GM21786 (cell line): ENCODE data around the gene STXBP1.
"Not testable (repeated sequence)": the region's sequence is repeated elsewhere in the genome, so short reads cannot be mapped to it uniquely, and the experiment has no call there.

Experiments
- ATAC-seq: cut with Tn5 transposase; IDR thresholded peaks from one replicate; pipeline ENCODE4 v1.9.1; 2021; ENCODE audit not compliant: unreplicated experiment

The STXBP1 gene

DNA sequence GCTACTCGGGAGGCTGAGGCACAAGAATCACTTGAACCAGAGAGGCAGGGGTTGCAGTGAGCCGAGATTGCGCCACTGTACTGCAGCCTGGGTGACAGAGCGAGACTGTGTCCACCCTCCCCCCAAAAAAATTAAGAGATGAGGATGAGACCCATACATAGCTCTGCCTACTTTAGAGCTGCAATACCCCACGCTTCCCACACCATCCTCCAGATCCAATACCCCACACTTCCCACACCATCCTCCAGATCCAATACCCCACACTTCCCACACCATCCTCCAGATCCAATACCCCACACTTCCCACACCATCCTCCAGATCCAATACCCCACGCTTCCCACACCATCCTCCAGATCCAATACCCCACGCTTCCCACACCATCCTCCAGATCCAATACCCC, 34.9 kb upstream of the STXBP1 start:
- not testable (repeated sequence) for ATAC-seq

- ATAC-seq = no peak
These were observed 33.5 kb upstream of the STXBP1 start for GRCh38 chr9:127578627-127578951.

- peak; percentile 78 for ATAC-seq
These were observed 32.9 kb upstream of the STXBP1 start for GRCh38 chr9:127578952-127579853.

GRCh38 chr9:127580366-127580765, 31.7 kb upstream of the STXBP1 start:
- ATAC-seq = no peak

- ATAC-seq = no peak
These were observed 31.1 kb upstream of the STXBP1 start for GRCh38 chr9:127580879-127581475.

GRCh38 chr9:127584474-127584805, 27.6 kb upstream of the STXBP1 start:
- ATAC-seq = not testable (repeated sequence)

DNA sequence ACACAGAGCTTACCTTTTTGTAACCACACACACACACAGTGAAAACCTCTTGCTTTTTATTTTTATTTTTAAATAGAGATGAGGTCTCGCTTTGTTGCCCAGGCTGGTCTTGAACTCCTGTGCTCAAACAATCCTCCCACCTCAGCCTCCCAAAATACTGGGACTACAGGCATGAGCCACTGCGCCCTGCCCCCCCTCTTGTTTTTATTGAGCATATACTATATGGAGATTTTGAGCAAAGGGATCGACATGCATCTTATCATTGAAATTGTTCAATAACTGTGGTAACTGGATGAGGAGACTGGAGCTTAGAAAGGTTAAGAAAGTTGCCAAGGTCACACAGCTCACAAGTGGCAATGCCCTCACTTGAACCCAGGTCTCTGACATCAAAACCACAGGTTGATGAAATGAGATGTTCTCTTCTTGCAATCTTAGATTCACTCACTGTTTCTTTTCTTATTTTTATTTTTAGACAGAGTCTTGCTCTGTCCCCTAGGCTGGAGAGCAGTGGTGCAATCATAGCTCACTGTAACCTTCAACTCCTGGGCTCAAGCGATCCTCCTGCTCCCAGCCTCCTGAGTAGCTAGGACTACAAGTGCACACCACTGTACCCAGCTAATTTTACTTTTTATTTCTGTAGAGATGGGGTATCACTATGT, 26.8 kb upstream of the STXBP1 start:
- no peak for ATAC-seq

DNA sequence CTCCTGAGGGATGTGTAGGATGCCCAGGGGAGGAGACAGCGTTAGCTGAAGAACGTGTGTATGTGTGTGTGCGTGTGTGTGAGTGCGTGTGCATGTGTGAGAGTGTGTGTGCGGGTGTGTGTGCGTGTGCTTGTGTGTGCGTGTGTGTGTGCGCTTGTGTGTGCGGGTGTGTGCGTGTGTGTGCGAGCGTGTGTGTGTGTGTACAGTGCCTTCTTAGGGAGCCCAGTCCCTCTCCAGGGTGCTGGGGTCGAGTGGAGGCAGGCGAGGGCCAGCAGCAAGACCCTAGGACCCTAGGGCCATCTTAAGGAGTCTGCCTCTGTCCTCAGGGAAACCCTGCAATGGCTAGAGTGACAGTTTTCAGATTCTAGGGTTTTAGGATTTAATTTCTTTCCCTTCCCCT, 26.0 kb upstream of the STXBP1 start:
- no peak for ATAC-seq

GRCh38 chr9:127586537-127586936, 25.5 kb upstream of the STXBP1 start:
- ATAC-seq = no peak

GRCh38 chr9:127587966-127588365, 24.1 kb upstream of the STXBP1 start:
- ATAC-seq = no peak

- no peak for ATAC-seq
These were observed 23.2 kb upstream of the STXBP1 start for GRCh38 chr9:127588740-127589506.

DNA sequence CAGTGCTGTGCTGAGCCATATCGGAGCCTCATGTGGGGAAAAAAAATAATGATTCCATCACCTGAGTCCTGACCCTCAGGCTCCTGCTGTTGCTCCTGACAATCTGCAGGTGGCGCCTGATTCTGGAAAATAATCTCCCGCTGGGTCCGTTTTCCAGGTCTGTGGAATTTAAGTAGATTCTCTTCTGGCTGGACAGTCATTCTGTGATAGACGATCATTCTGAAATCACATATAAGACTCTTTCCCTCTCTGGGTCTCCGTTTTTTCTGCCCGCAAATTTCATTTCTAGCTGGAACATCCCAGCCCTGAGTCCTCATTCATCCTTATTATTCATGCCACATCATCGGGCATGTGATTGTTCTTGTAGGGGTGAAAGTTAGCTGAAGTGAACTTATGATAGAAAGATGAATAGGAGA, 22.1 kb upstream of the STXBP1 start:
- no peak for ATAC-seq

DNA sequence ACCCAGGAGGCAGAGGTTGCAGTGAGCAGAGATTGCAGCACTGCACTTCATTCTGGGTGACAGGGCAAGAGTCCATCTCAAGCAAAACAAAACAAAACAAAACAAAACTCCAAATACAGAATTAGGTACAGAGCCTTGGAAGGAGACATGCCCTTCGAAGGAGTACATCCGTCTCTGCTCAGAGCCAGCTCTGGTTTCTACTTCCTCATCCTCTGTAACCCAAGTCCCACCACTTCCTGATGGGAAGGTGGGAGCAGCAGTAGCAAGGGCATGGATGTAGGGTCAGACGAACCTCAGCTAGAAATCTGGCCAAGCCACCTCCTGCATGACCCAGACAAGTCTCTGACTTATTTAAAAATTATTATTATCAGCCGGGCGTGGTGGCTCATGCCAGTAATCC, 16.5 kb upstream of the STXBP1 start:
- no peak for ATAC-seq

- ATAC-seq = no peak
These were observed 13.1 kb upstream of the STXBP1 start for GRCh38 chr9:127598839-127599549.

- no peak for ATAC-seq
These were observed 12.6 kb upstream of the STXBP1 start for GRCh38 chr9:127599550-127599891.

DNA sequence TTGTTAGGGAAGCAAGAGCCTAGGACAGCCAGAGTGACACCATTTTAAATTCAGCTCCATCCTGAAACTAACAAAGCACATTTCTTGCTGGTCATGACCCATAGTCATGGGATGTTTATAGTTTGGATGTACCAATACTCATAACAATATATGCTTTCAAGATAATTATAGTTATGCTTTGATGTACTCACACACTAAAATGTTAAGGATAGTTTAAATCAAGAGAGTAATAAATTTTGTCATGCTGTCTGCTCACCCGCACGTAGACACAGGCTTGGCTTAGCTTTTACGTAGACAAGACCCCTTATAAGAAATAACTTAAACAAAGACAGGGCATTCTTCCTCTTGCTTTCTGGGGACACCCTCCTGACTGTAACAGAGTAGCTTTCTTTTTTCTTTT, 8.9 kb upstream of the STXBP1 start:
- ATAC-seq = no peak

- ATAC-seq = no peak
These were observed 6.0 kb upstream of the STXBP1 start for GRCh38 chr9:127606043-127606442.

GRCh38 chr9:127608104-127608966, 3.7 kb upstream of the STXBP1 start:
- no peak for ATAC-seq

- peak; percentile 8 for ATAC-seq
These were observed 526 bp upstream of the STXBP1 start for GRCh38 chr9:127611603-127611898.

DNA sequence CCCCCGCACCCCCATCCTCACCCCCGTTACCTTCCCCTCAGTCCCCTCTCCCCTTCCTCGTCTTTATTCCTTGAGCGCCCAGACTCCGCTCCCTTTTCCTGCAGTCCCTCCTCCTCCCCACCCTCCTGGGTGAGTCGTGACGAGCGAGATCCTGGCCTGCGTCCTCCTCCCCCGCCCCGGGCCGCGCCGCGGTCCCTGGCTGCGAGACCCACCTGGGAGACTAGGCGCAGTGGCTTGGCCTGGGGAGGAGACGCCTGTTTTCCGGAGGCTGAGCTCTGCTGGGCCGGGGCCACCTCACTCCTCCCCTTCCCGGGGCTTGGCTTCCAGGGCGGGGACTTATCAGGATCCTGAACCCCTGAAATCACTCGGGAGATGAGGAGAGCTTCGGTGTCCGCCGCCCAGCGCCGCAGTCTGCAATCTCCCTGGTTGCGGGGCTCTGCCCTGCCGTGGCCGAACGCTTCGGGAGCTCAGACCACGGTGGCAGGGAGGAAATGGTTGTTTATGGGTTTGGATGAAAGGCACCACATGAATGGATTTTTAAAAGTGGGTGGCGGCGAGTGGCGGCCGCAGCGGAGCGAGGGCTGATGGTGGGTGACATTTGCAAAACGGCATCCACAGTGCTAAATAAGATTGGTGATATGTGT, 984 bp downstream of the STXBP1 start:
- no peak for ATAC-seq
